CD4-positive, CD25-positive, alpha-beta regulatory T cell (primary cell): ENCODE data around the gene ATP6V1C2. TPM values are rescaled to one million over a fixed set of nuclear protein-coding genes. Genes with fewer than 3 reads are reported as not detected.

Experiments
- ATAC-seq, 2 donors: fragments of 150-1000 bp; cut with Tn5 transposase; one replicate each; pipeline ENCODE4 v1.10.0; 2021; ENCODE audit warnings: low read depth in 2 of 2, moderate number of reproducible peaks in 2 of 2, moderate library complexity in 1 of 2
- DNase-seq, 3 donors: peaks; one replicate each; pipeline versions ENCODE4 v3.0.0 to v3.0.0-alpha.2; 2012 to 2022; ENCODE audit warnings: mixed read lengths in 1 of 3
- H3K27ac ChIP-seq: one replicate; pipeline ENCODE4 v1.7.0; 2013; ENCODE audit warnings: mild to moderate bottlenecking, low read length; ENCODE audit not compliant: insufficient read depth, poor library complexity, severe bottlenecking
- H3K27me3 ChIP-seq: one replicate; pipeline ENCODE4 v1.7.0; 2013; ENCODE audit warnings: low read length; ENCODE audit not compliant: control insufficient read depth, insufficient read depth
- H3K36me3 ChIP-seq: one replicate; pipeline ENCODE4 v1.7.0; 2013; ENCODE audit warnings: mild to moderate bottlenecking, low read length, moderate library complexity; ENCODE audit not compliant: control insufficient read depth, insufficient read depth
- H3K4me1 ChIP-seq: 2 replicates; pipeline ENCODE4 v1.7.0; 2013; ENCODE audit warnings: mild to moderate bottlenecking, low read length; ENCODE audit not compliant: insufficient read depth, control insufficient read depth, poor library complexity, severe bottlenecking
- H3K4me3 ChIP-seq: one replicate; pipeline ENCODE4 v1.7.0; 2013; ENCODE audit warnings: low read depth, mild to moderate bottlenecking, low read length, moderate library complexity
- H3K9me3 ChIP-seq, 2 experiments: 1 replicate in 1 of 2; 2 replicates in 1 of 2; pipeline ENCODE4 v1.7.0; 2013; ENCODE audit warnings: low read length in 2 of 2, mild to moderate bottlenecking in 1 of 2, moderate library complexity in 1 of 2; ENCODE audit not compliant: control insufficient read depth in 2 of 2
- H3K27ac Mint-ChIP-seq, 3 donors: one replicate each; pipeline ENCODE4 v1.8.0; 2020 to 2022; ENCODE audit warnings: mild to moderate bottlenecking in 3 of 3, mixed read lengths in 3 of 3, moderate library complexity in 2 of 3
- H3K27me3 Mint-ChIP-seq: one replicate; pipeline ENCODE4 v1.8.0; 2022; ENCODE audit warnings: mild to moderate bottlenecking, mixed read lengths
- H3K36me3 Mint-ChIP-seq: one replicate; pipeline ENCODE4 v1.8.0; 2020; ENCODE audit warnings: mixed read lengths
- H3K4me1 Mint-ChIP-seq, 4 donors: one replicate each; pipeline ENCODE4 v1.8.0; 2020 to 2022; ENCODE audit warnings: mixed read lengths in 4 of 4, mild to moderate bottlenecking in 1 of 4
- H3K4me3 Mint-ChIP-seq, 4 donors: one replicate each; pipeline ENCODE4 v1.8.0; 2020 to 2022; ENCODE audit warnings: mild to moderate bottlenecking in 4 of 4, mixed read lengths in 4 of 4, moderate library complexity in 3 of 4
- H3K9me3 Mint-ChIP-seq, 7 donors: one replicate each; pipeline ENCODE4 v1.8.0; 2020 to 2022; ENCODE audit warnings: mixed read lengths in 7 of 7, mild to moderate bottlenecking in 3 of 7, moderate library complexity in 2 of 7
- polyA plus RNA-seq, 4 donors: library from polyadenylated mRNA; unstranded; fragments of 300-500 nt; fragmentation: Illumina TruSeq; gene quantifications; one replicate each; pipeline ENCODE4 v1.2.3, GENCODE V29; 2021
- total RNA-seq: library from RNA; stranded (reverse); gene quantifications from one replicate; pipeline ENCODE4 v1.2.3, GENCODE V29; 2022

The ATP6V1C2 gene
- total and polyA plus RNA-seq, 5 donors from 2014 or later = 0.09 to 0.11 TPM; not detected in 3

DNA sequence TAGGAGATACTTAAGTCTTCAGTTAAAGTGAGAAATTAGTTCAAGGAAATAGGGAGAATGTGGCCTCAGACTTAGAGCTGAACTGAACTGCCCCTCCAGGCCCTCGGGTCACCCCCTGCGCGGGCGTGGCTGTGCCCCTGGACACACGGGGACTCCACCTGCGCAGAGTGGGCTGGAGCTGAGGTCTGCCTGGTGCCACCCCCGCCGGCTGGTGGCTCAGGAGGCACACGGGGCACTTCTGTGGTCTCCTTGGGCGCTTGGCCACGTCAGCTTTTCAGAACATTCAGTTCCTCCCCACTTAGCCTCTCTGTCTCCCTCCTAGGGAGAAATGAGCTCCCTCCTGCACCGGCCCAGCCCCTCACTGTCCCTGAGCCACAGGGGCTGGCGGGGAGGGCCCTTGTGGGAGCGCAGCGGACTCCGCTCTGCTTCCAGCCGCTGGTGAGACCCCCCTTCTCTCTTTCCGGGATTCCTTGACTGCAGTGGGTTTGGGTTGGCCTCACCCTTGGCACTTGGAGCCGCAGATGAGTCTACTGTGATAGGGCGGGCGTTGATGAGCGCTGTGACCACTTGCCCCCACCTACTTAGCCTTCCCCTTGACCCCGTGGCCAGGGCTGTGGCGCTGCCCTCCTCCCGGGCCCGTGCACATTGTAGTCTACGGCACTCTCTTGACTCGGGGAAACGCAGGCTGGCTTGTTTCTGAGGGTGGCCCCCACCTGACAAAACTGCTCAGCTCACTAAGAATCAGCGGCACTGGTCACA lies 109.4 kb downstream of the ATP6V1C2 start:
- no peak overlapping the region for H3K4me3 Mint-ChIP-seq
- no peak for ATAC-seq
- Histone ChIP-seq H3K4me3 (no peak overlapping the region), H3K27me3 (no peaks in the 10 kb centered on the region), H3K4me1 (peaks cover 13% of the 10 kb centered on the region), H3K27ac (no peak overlapping the region), H3K36me3 (no peaks in the 10 kb centered on the region), H3K9me3 (no peaks in the 10 kb centered on the region)
- no peaks in the 10 kb centered on the region for H3K36me3 Mint-ChIP-seq
- peaks cover 0 to 14% (median 7%) of the 10 kb centered on the region in 4 donors for H3K4me1 Mint-ChIP-seq
- H3K27ac Mint-ChIP-seq = no peak overlapping the region
- no peak for DNase-seq
- H3K27me3 Mint-ChIP-seq = peaks cover 19% of the 10 kb centered on the region
- no peaks in the 10 kb centered on the region for H3K9me3 Mint-ChIP-seq

DNA sequence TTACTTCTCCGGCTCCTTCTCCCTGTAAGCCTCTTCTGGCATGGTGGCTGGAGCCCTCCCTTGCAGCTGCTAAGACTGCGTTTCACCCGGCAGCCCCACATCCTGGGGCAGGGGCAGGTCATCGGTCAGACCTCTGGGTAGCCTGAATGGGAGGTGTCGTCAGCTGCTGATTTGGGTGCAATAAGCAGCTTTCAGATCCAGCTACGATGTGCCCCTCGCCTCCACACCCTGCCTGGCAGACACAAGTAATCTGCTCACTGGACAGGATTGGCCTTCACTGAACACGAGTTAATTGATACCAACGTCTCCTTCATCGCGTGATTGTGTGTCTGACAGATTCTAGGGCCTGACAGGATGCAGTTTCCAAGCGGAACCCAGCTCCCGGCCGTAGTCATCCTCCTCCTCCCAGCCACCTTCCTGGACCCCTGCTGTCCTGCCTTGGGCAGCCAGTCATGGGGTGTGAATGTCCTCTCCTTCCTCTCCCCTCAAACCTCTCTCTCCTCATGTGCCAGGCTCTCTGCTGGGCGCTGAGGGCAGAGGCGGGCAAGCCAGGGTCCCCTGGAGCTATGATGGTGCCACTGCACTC lies 110.1 kb downstream of the ATP6V1C2 start:
- H3K27me3 Mint-ChIP-seq = peaks cover 13% of the 10 kb centered on the region
- Histone ChIP-seq H3K27me3 (no peaks in the 10 kb centered on the region), H3K36me3 (no peaks in the 10 kb centered on the region), H3K4me3 (no peak overlapping the region), H3K4me1 (peaks cover 13% of the 10 kb centered on the region), H3K9me3 (no peaks in the 10 kb centered on the region), H3K27ac (no peak overlapping the region)
- no peaks in the 10 kb centered on the region for H3K36me3 Mint-ChIP-seq
- DNase-seq = no peak
- H3K27ac Mint-ChIP-seq = peak overlapping the region in 1 of 3 donors; percentile 56
- H3K4me3 Mint-ChIP-seq = no peak overlapping the region
- H3K4me1 Mint-ChIP-seq = peaks cover 0 to 14% (median 6%) of the 10 kb centered on the region in 4 donors
- ATAC-seq = no peak
- no peaks in the 10 kb centered on the region for H3K9me3 Mint-ChIP-seq

DNA sequence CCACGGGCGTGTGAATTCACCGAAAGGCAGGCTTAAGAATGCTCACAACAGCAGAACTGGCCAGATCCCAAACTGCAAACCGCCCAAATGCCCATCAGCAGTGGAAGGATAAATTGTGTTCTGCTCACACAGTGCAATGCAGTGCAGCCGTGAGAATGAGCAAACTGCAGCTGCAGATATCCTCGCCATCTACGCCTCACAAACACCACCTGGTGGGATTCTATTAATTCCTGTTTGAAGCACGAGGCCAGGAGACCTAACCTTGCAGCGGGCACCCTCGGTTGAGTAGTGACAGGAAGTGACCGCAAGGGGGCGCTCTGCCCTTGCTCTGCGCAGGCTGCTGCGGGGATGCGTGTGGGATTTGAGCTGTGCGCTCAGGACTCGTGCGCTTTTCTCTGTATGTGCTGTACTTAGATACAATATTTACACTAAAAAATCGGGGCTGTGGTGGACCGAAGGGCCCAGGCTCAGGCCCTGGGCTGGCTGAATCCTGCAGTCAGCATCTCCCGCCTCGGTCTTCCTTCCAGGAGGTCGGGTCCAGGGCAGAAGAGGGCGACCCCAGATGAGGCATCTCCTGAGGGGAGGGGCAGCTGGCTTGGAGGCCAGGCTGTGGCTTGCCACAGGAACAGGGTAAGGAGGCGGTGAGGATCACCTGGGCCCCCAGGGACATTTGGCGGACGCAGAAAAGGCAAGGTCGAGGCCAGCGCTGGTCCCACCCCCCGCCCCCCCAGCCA lies 110.9 kb downstream of the ATP6V1C2 start:
- peaks cover 0 to 2% (median 0%) of the 10 kb centered on the region in 7 donors for H3K9me3 Mint-ChIP-seq
- H3K27ac ChIP-seq = no peak overlapping the region
- H3K27me3 Mint-ChIP-seq = peaks cover 12% of the 10 kb centered on the region
- H3K9me3 ChIP-seq = no peaks in the 10 kb centered on the region
- H3K27ac Mint-ChIP-seq = peak overlapping the region in 1 of 3 donors; percentile 68
- ATAC-seq (peak; percentile 86 to 91), DNase-seq (peak; percentile 63 to 78 (median 75))
- H3K4me1 ChIP-seq = peaks cover 13% of the 10 kb centered on the region
- H3K4me3 Mint-ChIP-seq = no peak overlapping the region
- no peak overlapping the region for H3K4me3 ChIP-seq
- no peaks in the 10 kb centered on the region for H3K36me3 ChIP-seq
- peaks cover 0 to 14% (median 6%) of the 10 kb centered on the region in 4 donors for H3K4me1 Mint-ChIP-seq
- H3K36me3 Mint-ChIP-seq = no peaks in the 10 kb centered on the region
- no peaks in the 10 kb centered on the region for H3K27me3 ChIP-seq

DNA sequence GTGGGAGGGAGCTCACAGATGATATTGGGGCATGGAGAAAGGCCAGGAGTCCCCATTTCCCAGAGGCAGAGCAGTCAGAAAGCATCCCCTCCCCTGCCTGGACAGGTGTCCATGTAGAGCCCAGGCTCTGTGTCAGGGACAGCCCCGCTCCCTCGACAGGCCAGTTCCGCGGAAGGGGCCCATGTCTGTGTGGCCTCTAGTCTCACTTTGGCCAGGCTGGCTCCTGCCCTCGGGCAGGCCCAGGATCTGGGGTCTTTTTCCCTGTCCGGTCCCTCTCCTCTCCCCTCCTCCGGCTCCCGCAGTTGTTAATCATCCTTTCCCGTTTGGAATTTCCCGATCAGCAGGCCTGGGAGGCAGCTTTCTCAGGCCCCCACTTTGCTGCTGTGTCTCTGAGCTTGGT lies 111.6 kb downstream of the ATP6V1C2 start:
- ATAC-seq (no peak), DNase-seq (no peak)
- H3K4me3 Mint-ChIP-seq = no peak overlapping the region
- peaks cover 0 to 14% (median 6%) of the 10 kb centered on the region in 4 donors for H3K4me1 Mint-ChIP-seq
- Histone ChIP-seq H3K27ac (no peak overlapping the region), H3K9me3 (no peaks in the 10 kb centered on the region), H3K4me3 (no peak overlapping the region), H3K36me3 (no peaks in the 10 kb centered on the region), H3K27me3 (no peaks in the 10 kb centered on the region), H3K4me1 (peaks cover 13% of the 10 kb centered on the region)
- peaks cover 0 to 2% (median 0%) of the 10 kb centered on the region in 7 donors for H3K9me3 Mint-ChIP-seq
- no peak overlapping the region for H3K27ac Mint-ChIP-seq
- H3K36me3 Mint-ChIP-seq = no peaks in the 10 kb centered on the region
- H3K27me3 Mint-ChIP-seq = peaks cover 10% of the 10 kb centered on the region

DNA sequence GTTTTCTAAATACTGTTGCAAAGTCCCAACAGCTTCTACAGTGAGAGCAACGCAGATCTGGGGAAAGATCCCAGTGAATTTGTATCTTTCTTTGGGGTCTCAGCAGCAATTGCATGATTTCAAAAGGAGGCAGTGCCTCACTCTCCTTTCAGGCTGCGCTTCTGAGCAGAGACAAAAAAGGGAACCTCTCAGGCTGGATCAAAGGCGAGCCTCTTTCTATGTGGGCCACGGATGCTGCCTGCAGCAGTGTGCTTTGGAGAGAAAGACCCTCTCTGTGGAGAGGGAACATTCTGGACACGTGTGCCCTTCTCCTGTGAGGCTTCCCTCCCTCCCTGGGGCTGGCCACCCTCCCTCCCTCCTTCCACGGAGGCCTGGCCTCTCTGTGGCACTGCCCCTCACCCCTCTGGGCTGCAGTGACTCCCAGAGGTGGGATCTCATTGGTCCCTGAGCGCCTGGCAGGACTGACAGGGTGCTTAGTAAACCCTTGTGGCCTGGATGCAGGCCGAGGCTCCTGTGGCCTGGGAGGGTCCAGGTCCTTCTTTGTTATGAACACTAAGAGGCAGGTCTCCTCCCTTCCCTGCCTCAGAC lies 112.7 kb downstream of the ATP6V1C2 start:
- no peaks in the 10 kb centered on the region for H3K9me3 ChIP-seq
- H3K4me1 ChIP-seq = peaks cover 13% of the 10 kb centered on the region
- no peak overlapping the region for H3K27ac ChIP-seq
- Mint-ChIP-seq H3K9me3 (peaks cover 0 to 3% (median 0%) of the 10 kb centered on the region in 7 donors), H3K36me3 (no peaks in the 10 kb centered on the region), H3K4me1 (peaks cover 0 to 14% (median 6%) of the 10 kb centered on the region in 4 donors), H3K27ac (no peak overlapping the region), H3K27me3 (peaks cover 10% of the 10 kb centered on the region), H3K4me3 (no peak overlapping the region)
- ATAC-seq (no peak), DNase-seq (no peak)
- no peaks in the 10 kb centered on the region for H3K27me3 ChIP-seq
- no peaks in the 10 kb centered on the region for H3K36me3 ChIP-seq
- no peak overlapping the region for H3K4me3 ChIP-seq

Other genes with a start within 250 kb of the ATP6V1C2 start
- gene NOL10, start 31.7 kb upstream of the ATP6V1C2 start, total RNA-seq = 25.7 TPM
- gene NOL10, start 31.7 kb upstream of the ATP6V1C2 start, polyA plus RNA-seq = 10 to 100 TPM; 15.0 to 24.9 (median 17.0) TPM
- gene PDIA6, start 91.2 kb downstream of the ATP6V1C2 start, total RNA-seq = 48.0 TPM
- gene PDIA6, start 91.2 kb downstream of the ATP6V1C2 start, polyA plus RNA-seq = 100 to 1,000 TPM; 115 to 186 (median 136) TPM
- gene KCNF1, start 190.3 kb downstream of the ATP6V1C2 start, total RNA-seq = not detected
- not detected for gene KCNF1, start 190.3 kb downstream of the ATP6V1C2 start, polyA plus RNA-seq